Endothelial cell of umbilical vein (primary cell): ENCODE results near the gene SIX4.
"Not testable (repeated sequence)": the region's sequence is repeated elsewhere in the genome, so short reads cannot be mapped to it uniquely, and the experiment has no call there.

ENCODE experiments used
- EZH2 ChIP-seq: IDR thresholded peaks from 2 replicates; pipeline ENCODE4 v1.6.1; 2012; ENCODE audit warnings: borderline replicate concordance, low read depth, mild to moderate bottlenecking, moderate library complexity, low read length, inconsistent platforms; ENCODE audit not compliant: severe bottlenecking
- FOS ChIP-seq: IDR thresholded peaks from 2 replicates; pipeline ENCODE4 v1.6.1; 2011; ENCODE audit warnings: mild to moderate bottlenecking, low read length, moderate library complexity, borderline replicate concordance; ENCODE audit not compliant: insufficient read depth
- JUN ChIP-seq: IDR thresholded peaks from 2 replicates; pipeline ENCODE4 v1.6.1; 2011; ENCODE audit warnings: borderline replicate concordance, low read depth; ENCODE audit not compliant: insufficient read length, insufficient read depth
- MYC ChIP-seq: IDR thresholded peaks from one replicate; pipeline ENCODE4 v1.6.1; 2011; ENCODE audit warnings: mild to moderate bottlenecking, low read depth, low read length
- POLR2A ChIP-seq: IDR thresholded peaks from 2 replicates; pipeline ENCODE4 v1.6.1; 2012; ENCODE audit warnings: low read depth, mild to moderate bottlenecking, control low read depth, low read length
- POLR2AphosphoS5 ChIP-seq: IDR thresholded peaks from 2 replicates; pipeline ENCODE4 v1.6.1; 2012; ENCODE audit warnings: low read depth, mild to moderate bottlenecking, control low read depth, low read length, moderate library complexity; ENCODE audit not compliant: insufficient read depth
- TF ChIP-seq, protein P1 (sequence below), 2 donors: IDR thresholded peaks; 1 replicate in 1 of 2; 2 replicates in 1 of 2; pipeline ENCODE4 v1.5.1; 2011; ENCODE audit warnings: low read length in 2 of 2, mild to moderate bottlenecking in 2 of 2, moderate library complexity in 2 of 2, control low read depth in 1 of 2, inconsistent platforms in 1 of 2, low read depth in 1 of 2; ENCODE audit not compliant: insufficient read depth in 1 of 2; ENCODE audit errors: extremely low read depth in 1 of 2
- TF ChIP-seq, protein P2 (sequence below): IDR thresholded peaks from 2 replicates; pipeline ENCODE4 v1.6.1; 2011; ENCODE audit not compliant: insufficient read depth, insufficient read length

DNA sequence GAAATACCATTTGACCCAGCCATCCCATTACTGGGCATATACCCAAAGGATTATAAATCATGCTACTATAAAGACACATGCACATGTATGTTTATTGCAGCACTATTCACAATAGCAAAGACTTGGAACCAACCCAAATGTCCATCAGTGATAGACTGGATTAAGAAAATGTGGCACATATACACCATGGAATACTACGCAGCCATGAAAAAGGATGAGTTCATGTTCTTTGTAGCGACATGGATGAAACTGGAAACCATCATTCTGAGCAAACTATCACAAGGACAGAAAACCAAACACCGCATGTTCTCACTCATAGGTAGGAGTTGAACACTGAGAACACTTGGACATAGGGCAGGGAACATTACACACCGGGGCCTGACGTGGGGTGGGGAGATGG is 7.1 kb upstream of the SIX4 start:
- not testable (repeated sequence) for TF ChIP-seq MYC, EZH2, POLR2AphosphoS5, POLR2A, FOS, JUN
- TF ChIP-seq, protein P1, sequence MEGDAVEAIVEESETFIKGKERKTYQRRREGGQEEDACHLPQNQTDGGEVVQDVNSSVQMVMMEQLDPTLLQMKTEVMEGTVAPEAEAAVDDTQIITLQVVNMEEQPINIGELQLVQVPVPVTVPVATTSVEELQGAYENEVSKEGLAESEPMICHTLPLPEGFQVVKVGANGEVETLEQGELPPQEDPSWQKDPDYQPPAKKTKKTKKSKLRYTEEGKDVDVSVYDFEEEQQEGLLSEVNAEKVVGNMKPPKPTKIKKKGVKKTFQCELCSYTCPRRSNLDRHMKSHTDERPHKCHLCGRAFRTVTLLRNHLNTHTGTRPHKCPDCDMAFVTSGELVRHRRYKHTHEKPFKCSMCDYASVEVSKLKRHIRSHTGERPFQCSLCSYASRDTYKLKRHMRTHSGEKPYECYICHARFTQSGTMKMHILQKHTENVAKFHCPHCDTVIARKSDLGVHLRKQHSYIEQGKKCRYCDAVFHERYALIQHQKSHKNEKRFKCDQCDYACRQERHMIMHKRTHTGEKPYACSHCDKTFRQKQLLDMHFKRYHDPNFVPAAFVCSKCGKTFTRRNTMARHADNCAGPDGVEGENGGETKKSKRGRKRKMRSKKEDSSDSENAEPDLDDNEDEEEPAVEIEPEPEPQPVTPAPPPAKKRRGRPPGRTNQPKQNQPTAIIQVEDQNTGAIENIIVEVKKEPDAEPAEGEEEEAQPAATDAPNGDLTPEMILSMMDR (IDR thresholded peaks at IDR 0.05; ENCODE audit: extremely low read depth in 1 of 2, insufficient read depth in 1 of 2, low read depth in 1 of 2, low read length in 2 of 2), result not testable (repeated sequence)
- TF ChIP-seq, protein P2, sequence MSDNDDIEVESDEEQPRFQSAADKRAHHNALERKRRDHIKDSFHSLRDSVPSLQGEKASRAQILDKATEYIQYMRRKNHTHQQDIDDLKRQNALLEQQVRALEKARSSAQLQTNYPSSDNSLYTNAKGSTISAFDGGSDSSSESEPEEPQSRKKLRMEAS, result not testable (repeated sequence)
